K562 (cell line): Measurements from ENCODE around the gene KCNJ5. TPM values are rescaled to one million over a fixed set of nuclear protein-coding genes. Genes with fewer than 3 reads are reported as not detected.

Experiments used
- ATAC-seq: fragments of 200-7000 bp; cut with Tn5 transposase; 3 replicates; pipeline ENCODE4 v1.9.1; 2020; ENCODE audit warnings: moderate library complexity
- BruUV-seq: library from RNA; stranded (reverse); fragments of 400-500 nt; replicated peaks from 2 replicates; lab custom pipeline; 2021; lab: Mats Ljungman, UMichigan
- CTCF ChIA-PET: fragments of 300-600 bp; formaldehyde crosslinking; extraction: SDS; loops from one replicate; lab custom pipeline; 2021; ENCODE audit warnings: low intra/inter-chr PET ratio; lab: Yijun Ruan, JAX
- POLR2A ChIA-PET: fragments of 300-600, 350-650 bp; sonication (Branson Sonifier 250); formaldehyde crosslinking; extraction: SDS; loops from one replicate; lab custom pipeline; 2021; ENCODE audit warnings: antibody characterized with exemption, inconsistent platforms; lab: Yijun Ruan, JAX
- DNase-seq, 4 experiments: peaks; one replicate each; pipeline versions ENCODE4 v3.0.0 to v3.0.0-alpha.2; 2011 to 2018; ENCODE audit warnings: low spot score in 3 of 4, mixed read lengths in 3 of 4; ENCODE audit errors: extremely low read depth in 1 of 4
- FAIRE-seq: peaks from 2 replicates; lab custom pipeline; 2011; peaks lifted over from hg19 to GRCh38; lab: Jason Lieb, UNC
- H2AFZ ChIP-seq: 2 replicates; pipeline ENCODE4 v1.6.0; 2011; ENCODE audit warnings: low read depth, low read length, control low read depth, inconsistent platforms
- H3K27ac ChIP-seq: fragments of 200-600 bp; 3 replicates; pipeline ENCODE4 v1.8.0; 2011; ENCODE audit warnings: low read depth, mild to moderate bottlenecking, control low read depth, inconsistent platforms, low read length, moderate library complexity, mixed read lengths; ENCODE audit errors: extremely low read depth
- H3K27me3 ChIP-seq, 2 experiments: fragments of 300-600 bp in 1 of 2; 2 replicates in 1 of 2; 3 replicates in 1 of 2; pipeline versions ENCODE4 v1.6.0 to v1.8.0; 2011; ENCODE audit warnings: inconsistent platforms in 2 of 2, low read length in 2 of 2, mild to moderate bottlenecking in 1 of 2, mixed read lengths in 1 of 2, moderate library complexity in 1 of 2; ENCODE audit not compliant: control insufficient read depth in 2 of 2, insufficient read depth in 2 of 2
- H3K36me3 ChIP-seq: fragments of 300-600 bp; 3 replicates; pipeline ENCODE4 v1.8.0; 2011; ENCODE audit warnings: mild to moderate bottlenecking, low read length, inconsistent platforms; ENCODE audit not compliant: control insufficient read depth, insufficient read depth
- H3K4me1 ChIP-seq, 2 experiments: fragments of 200-600 bp in 1 of 2; replicated peaks in 1 of 2; 2 replicates in 1 of 2; 3 replicates in 1 of 2; pipeline versions ENCODE4 v1.5.1 to v1.8.0; 2011; ENCODE audit warnings: inconsistent platforms in 2 of 2, low read length in 2 of 2, mild to moderate bottlenecking in 1 of 2, mixed read lengths in 1 of 2, moderate library complexity in 1 of 2; ENCODE audit not compliant: control insufficient read depth in 2 of 2, insufficient read depth in 2 of 2
- H3K4me2 ChIP-seq: 2 replicates; pipeline ENCODE4 v1.6.1; 2011; ENCODE audit warnings: low read length, control low read depth, inconsistent platforms, mixed read lengths; ENCODE audit not compliant: insufficient read depth
- H3K4me3 ChIP-seq: fragments of 200-600 bp; sonication (generic), shearing (Covaris generic); 2 replicates; pipeline ENCODE4 v1.5.1; 2016; ENCODE audit warnings: control low read depth, inconsistent platforms
- H3K79me2 ChIP-seq: fragments of 200-600 bp; 3 replicates; pipeline ENCODE4 v1.8.0; 2011; ENCODE audit warnings: low read length, inconsistent platforms; ENCODE audit not compliant: control insufficient read depth, insufficient read depth
- H3K9ac ChIP-seq, 2 experiments: 2 replicates each; pipeline versions ENCODE4 v1.6.0 to v1.6.1; 2011; ENCODE audit warnings: low read depth in 2 of 2, low read length in 2 of 2, control low read depth in 1 of 2, inconsistent platforms in 1 of 2, mild to moderate bottlenecking in 1 of 2, mixed read lengths in 1 of 2; ENCODE audit not compliant: insufficient read depth in 1 of 2
- H3K9me1 ChIP-seq: one replicate; pipeline ENCODE4 v1.6.0; 2011; ENCODE audit warnings: inconsistent platforms, mild to moderate bottlenecking, low read length, moderate library complexity; ENCODE audit not compliant: control insufficient read depth, insufficient read depth
- H3K9me3 ChIP-seq: replicated peaks from 2 replicates; pipeline ENCODE4 v1.5.1; 2011; ENCODE audit warnings: low read depth, low read length, inconsistent platforms; ENCODE audit not compliant: control insufficient read depth, insufficient read depth
- H4K20me1 ChIP-seq: replicated peaks from 2 replicates; pipeline ENCODE4 v1.6.1; 2011; ENCODE audit warnings: low read length, inconsistent platforms, mixed read lengths; ENCODE audit not compliant: control insufficient read depth, insufficient read depth
- BRCA1 ChIP-seq, 2 experiments: fragments of 450-650 bp in 1 of 2; sonication (generic) in 1 of 2; formaldehyde crosslinking in 1 of 2; IDR thresholded peaks; 2 replicates each; pipeline versions ENCODE4 v1.5.0 to v1.6.1; 2017 to 2020; ENCODE audit warnings: mild to moderate bottlenecking in 1 of 2, missing genetic modification reagents in 1 of 2
- C11orf30 ChIP-seq: fragments of 450-650 bp; IDR thresholded peaks from 2 replicates; pipeline ENCODE4 v1.6.1; 2016; ENCODE audit warnings: low read depth, mild to moderate bottlenecking
- KDM1A ChIP-seq, 2 experiments: fragments of 450-650 bp; IDR thresholded peaks; 2 replicates each; pipeline ENCODE4 v1.6.1; 2016; ENCODE audit warnings: mild to moderate bottlenecking in 2 of 2
- KLF10 ChIP-seq: fragments of 250-450 bp; sonication (Bioruptor Pico); IDR thresholded peaks from 2 replicates; pipeline ENCODE4 v1.6.1; 2021; ENCODE audit warnings: matching md5 sums
- MLX ChIP-seq, 2 experiments: fragments of 450-650 bp in 1 of 2; sonication (generic) in 1 of 2; formaldehyde crosslinking; conservative IDR thresholded peaks; 2 replicates each; pipeline versions ENCODE4 v1.4.0 to v1.8.1; 2020 to 2022; ENCODE audit warnings: mild to moderate bottlenecking in 1 of 2, missing genetic modification reagents in 1 of 2
- MYC ChIP-seq, 2 experiments: fragments of 250-450 bp in 1 of 2; sonication (Bioruptor Pico) in 1 of 2; IDR thresholded peaks; 2 replicates each; pipeline versions ENCODE4 v1.5.1 to v1.6.1; 2012 to 2021; ENCODE audit warnings: low read depth in 2 of 2, borderline replicate concordance in 1 of 2, improper control_type of control experiment in 1 of 2, low read length in 1 of 2, mild to moderate bottlenecking in 1 of 2, moderate library complexity in 1 of 2
- NCOR1 ChIP-seq: fragments of 450-650 bp; IDR thresholded peaks from 2 replicates; pipeline ENCODE4 v1.6.1; 2016; ENCODE audit warnings: mild to moderate bottlenecking, moderate library complexity
- NR2C1 ChIP-seq, 2 experiments: fragments of 450-650 bp; IDR thresholded peaks; 2 replicates each; pipeline ENCODE4 v1.6.1; 2017; ENCODE audit warnings: mild to moderate bottlenecking in 2 of 2, antibody characterized with exemption in 1 of 2, inconsistent platforms in 1 of 2, missing compliant biosample characterization in 1 of 2, missing genetic modification characterization in 1 of 2
- RBM22 ChIP-seq: fragments of 200-400 bp; formaldehyde crosslinking; IDR thresholded peaks from 2 replicates; pipeline ENCODE4 v1.6.1; 2018; ENCODE audit warnings: low read length, low read depth; ENCODE audit not compliant: poor library complexity, severe bottlenecking
- SMARCA5 ChIP-seq: fragments of 450-650 bp; IDR thresholded peaks from 2 replicates; pipeline ENCODE4 v1.6.1; 2016
- TRIM24 ChIP-seq, 2 experiments: fragments of 450-650 bp; IDR thresholded peaks; 2 replicates each; pipeline ENCODE4 v1.6.1; 2016
- U2AF2 ChIP-seq: fragments of 200-400 bp; formaldehyde crosslinking; optimal IDR thresholded peaks from 2 replicates; pipeline ENCODE3; 2017; ENCODE audit warnings: low read depth, mild to moderate bottlenecking, low read length
- ZBTB43 ChIP-seq: sonication (generic); formaldehyde crosslinking; IDR thresholded peaks from 2 replicates; pipeline ENCODE4 v1.8.0; 2023; ENCODE audit warnings: mild to moderate bottlenecking, missing genetic modification reagents
- ZKSCAN1 ChIP-seq: fragments of 150-350 bp; IDR thresholded peaks from 2 replicates; pipeline ENCODE4 v1.6.1; 2016; ENCODE audit warnings: low read depth, low read length
- ZNF121 ChIP-seq: sonication (generic); formaldehyde crosslinking; conservative IDR thresholded peaks from 2 replicates; pipeline ENCODE4 v1.8.0; 2022; ENCODE audit warnings: missing genetic modification reagents
- ZNF212 ChIP-seq: fragments of 450-650 bp; formaldehyde crosslinking; IDR thresholded peaks from 2 replicates; pipeline ENCODE4 v1.4.0; 2020; ENCODE audit warnings: mild to moderate bottlenecking
- ZNF23 ChIP-seq: fragments of 250-450 bp; sonication (Bioruptor Pico); IDR thresholded peaks from 2 replicates; pipeline ENCODE4 v1.4.0; 2020; ENCODE audit warnings: mild to moderate bottlenecking
- WGBS: fragments of 100-300 bp; shearing (Covaris generic); methylation state at CpG from one replicate; pipeline ENCODE4 v1.1.6; 2016; ENCODE audit warnings: low coverage, mixed read lengths; ENCODE audit not compliant: insufficient coverage; ENCODE audit errors: missing lambda C conversion rate; 5-methylcytosine and 5-hydroxymethylcytosine counted together
- in situ Hi-C: fragments of 300-500 bp; cut with MboI; formaldehyde crosslinking; loops from 4 replicates; pipeline ENCODE4 v1.15.0; 2018; ENCODE audit warnings: inconsistent platforms, mixed read lengths
- intact Hi-C: fragments of 100-400 bp; cut with micrococcal nuclease; formaldehyde crosslinking; loops from 2 replicates; pipeline ENCODE4 v1.14.2; 2022
- polyA plus RNA-seq, 8 experiments: library from polyadenylated mRNA; depleted of rRNA in 4 of 8; stranded (reverse) in 5 of 8; unstranded in 3 of 8; fragments of >200 nt; fragmentation: Nextera tagmentation in 2 of 8; fragmentation: Illumina TruSeq in 1 of 8; extraction: Ambion mirVana in 2 of 8; extraction: Trizol in 1 of 8; gene quantifications; 2 replicates each; pipeline versions ENCODE4 v1.2.1 to v1.2.3, GENCODE V29; 2011 to 2014; ENCODE audit warnings: inconsistent platforms in 1 of 8, missing spikeins in 1 of 8
- total RNA-seq, 7 experiments: library from RNA; depleted of rRNA in 6 of 7; stranded (reverse); fragments of >200 nt in 6 of 7; fragmentation: Illumina TruSeq in 2 of 7; extraction: Trizol in 2 of 7; gene quantifications; 2 replicates each; pipeline versions ENCODE4 v1.2.1 to v1.2.3, GENCODE V29; 2011 to 2021; ENCODE audit warnings: low replicate concordance in 1 of 7

Gene KCNJ5
- total and polyA plus RNA-seq, 9 of the 15 experiments (the other 6 are each of a cell fraction or from before 2014, with no cell fraction given): 0.04 TPM; not detected in 8

- no peaks in the 10 kb centered on the region for H3K36me3 ChIP-seq
- DNase-seq (no peak), FAIRE-seq (no peak)
- intact Hi-C loops (no loop called here), in situ Hi-C loops (no loop called here)
- H4K20me1 ChIP-seq: no peaks in the 10 kb centered on the region; the same call in 1 of the 2 replicates
- ChIA-PET CTCF (no interaction called here), POLR2A (no interaction called here)
- H3K4me1 ChIP-seq: 0 out of 5 replicates have a peak, but pooled peaks cover 0 to 4% of the 10 kb centered on the region in 2 experiments
- no peak overlapping the region for H3K4me2 ChIP-seq
- H3K9ac ChIP-seq: no peak overlapping the region
- no peak overlapping the region for H3K27ac ChIP-seq
- no peak overlapping the region for H2AFZ ChIP-seq
- H3K79me2 ChIP-seq: no peaks in the 10 kb centered on the region
- TF ChIP-seq KDM1A (IDR thresholded peaks at IDR 0.05): no peak
- TF ChIP-seq C11orf30: no peak
- TF ChIP-seq BRCA1 (IDR thresholded peaks at IDR 0.05): no peak
- no peak for TF ChIP-seq BRCA1 (CRISPR knock-in tag; IDR thresholded peaks at IDR 0.05)
- no peak for TF ChIP-seq ZNF212 (CRISPR knock-in tag)
- TF ChIP-seq ZKSCAN1: no peak
- TF ChIP-seq MYC (IDR thresholded peaks at IDR 0.05; ENCODE audit: low read depth, low read length): no peak
- TF ChIP-seq MYC (CRISPR knock-in tag; IDR thresholded peaks at IDR 0.05; ENCODE audit: borderline replicate concordance, low read depth): no peak
- no peak for TF ChIP-seq NCOR1
- no peak for TF ChIP-seq RBM22
- no peak for TF ChIP-seq MLX (CRISPR knock-in tag; conservative IDR thresholded peaks at IDR 0.05)
- no peak for TF ChIP-seq NR2C1 (IDR thresholded peaks at IDR 0.05)
- no peak for TF ChIP-seq NR2C1 (tag; IDR thresholded peaks at IDR 0.05)
- TF ChIP-seq SMARCA5: no peak
- TF ChIP-seq ZNF121 (CRISPR knock-in tag): no peak
- no peak for TF ChIP-seq TRIM24 (IDR thresholded peaks at IDR 0.05)
- TF ChIP-seq KLF10 (CRISPR knock-in tag): no peak
- no peak for TF ChIP-seq ZBTB43 (CRISPR knock-in tag)
- no peak for TF ChIP-seq U2AF2
- TF ChIP-seq ZNF23 (CRISPR knock-in tag): no peak
- TF ChIP-seq, all 486 proteins: peak for 0
- WGBS: 2% methylated on average over 8 of the region's 8 CpGs
- no peaks in the 10 kb centered on the region for H3K9me3 ChIP-seq
- H3K4me3 ChIP-seq: no peak overlapping the region
- no TSS peak for BruUV-seq
- peaks cover 11 to 34% of the 10 kb centered on the region in 2 experiments for H3K27me3 ChIP-seq
- no peak for ATAC-seq
- H3K9me1 ChIP-seq: no peaks in the 10 kb centered on the region
Observed at GRCh38 chr11:128906185-128907050, 15.3 kb downstream of the KCNJ5 start.
